H9 (cell line): ENCODE results near the gene RIMS1. TPM values are rescaled to one million over a fixed set of nuclear protein-coding genes. Genes with fewer than 3 reads are reported as not detected.

Experiments
- DNase-seq: peaks from one replicate; pipeline ENCODE4 v3.0.0-alpha.2; 2017
- H2AFZ ChIP-seq: one replicate; pipeline ENCODE4 v1.6.1; 2013; ENCODE audit warnings: mild to moderate bottlenecking, low read length, control low read depth, moderate library complexity
- H2AK5ac ChIP-seq: 2 replicates; pipeline ENCODE4 v1.6.1; 2013; ENCODE audit warnings: low read length, control low read depth, mixed read lengths; ENCODE audit not compliant: insufficient read length
- H2BK120ac ChIP-seq: one replicate; pipeline ENCODE4 v1.6.1; 2013; ENCODE audit warnings: low read depth, mild to moderate bottlenecking, low read length, control low read depth, inconsistent platforms; ENCODE audit not compliant: poor library complexity, severe bottlenecking
- H2BK12ac ChIP-seq: 2 replicates; pipeline ENCODE4 v1.6.1; 2013; ENCODE audit warnings: low read length, control low read depth, mixed read lengths, low read depth; ENCODE audit not compliant: insufficient read length
- H2BK15ac ChIP-seq: 2 replicates; pipeline ENCODE4 v1.6.1; 2013; ENCODE audit warnings: low read depth, low read length, control low read depth
- H2BK20ac ChIP-seq: one replicate; pipeline ENCODE4 v1.6.1; 2013; ENCODE audit warnings: low read depth, mild to moderate bottlenecking, low read length, control low read depth, inconsistent platforms; ENCODE audit not compliant: poor library complexity, severe bottlenecking
- H2BK5ac ChIP-seq: 2 replicates; pipeline ENCODE4 v1.6.1; 2013; ENCODE audit warnings: low read length, control low read depth, mixed read lengths; ENCODE audit not compliant: insufficient read length
- H3K14ac ChIP-seq: 2 replicates; pipeline ENCODE4 v1.6.1; 2013; ENCODE audit warnings: low read length, control low read depth; ENCODE audit not compliant: insufficient read depth
- H3K18ac ChIP-seq: 2 replicates; pipeline ENCODE4 v1.6.1; 2013; ENCODE audit warnings: low read depth, mild to moderate bottlenecking, mixed read lengths, low read length, control low read depth; ENCODE audit not compliant: insufficient read length
- H3K23ac ChIP-seq: 2 replicates; pipeline ENCODE4 v1.6.1; 2013; ENCODE audit warnings: low read length, control low read depth, mixed read lengths, low read depth; ENCODE audit not compliant: insufficient read length
- H3K23me2 ChIP-seq: 2 replicates; pipeline ENCODE4 v1.6.1; 2013; ENCODE audit warnings: low read depth, mild to moderate bottlenecking, mixed read lengths, low read length, control low read depth; ENCODE audit not compliant: insufficient read length, poor library complexity, severe bottlenecking
- H3K27ac ChIP-seq: 2 replicates; pipeline ENCODE4 v1.5.1; 2013; ENCODE audit warnings: low read length, control low read depth, mixed read lengths, low read depth; ENCODE audit not compliant: insufficient read length
- H3K27me3 ChIP-seq: 2 replicates; pipeline ENCODE4 v1.6.1; 2013; ENCODE audit warnings: low read length, control low read depth, inconsistent platforms; ENCODE audit not compliant: insufficient read depth
- H3K4ac ChIP-seq: 2 replicates; pipeline ENCODE4 v1.6.1; 2013; ENCODE audit warnings: low read depth, mild to moderate bottlenecking, control low read depth, inconsistent platforms, low read length, moderate library complexity
- H3K4me1 ChIP-seq: 2 replicates; pipeline ENCODE4 v1.6.1; 2013; ENCODE audit warnings: low read length, control low read depth, inconsistent platforms; ENCODE audit not compliant: insufficient read depth
- H3K4me2 ChIP-seq: 2 replicates; pipeline ENCODE4 v1.6.1; 2013; ENCODE audit warnings: low read length, control low read depth, mixed read lengths; ENCODE audit not compliant: insufficient read length, insufficient read depth
- H3K56ac ChIP-seq: 2 replicates; pipeline ENCODE4 v1.6.1; 2013; ENCODE audit warnings: low read depth, mild to moderate bottlenecking, mixed read lengths, low read length, control low read depth; ENCODE audit not compliant: insufficient read length
- H3K79me1 ChIP-seq: 2 replicates; pipeline ENCODE4 v1.6.1; 2013; ENCODE audit warnings: low read depth, mild to moderate bottlenecking, moderate library complexity, low read length, control low read depth, inconsistent platforms; ENCODE audit not compliant: insufficient read depth, poor library complexity, severe bottlenecking
- H3K79me2 ChIP-seq: 2 replicates; pipeline ENCODE4 v1.6.1; 2013; ENCODE audit warnings: low read length, control low read depth, inconsistent platforms; ENCODE audit not compliant: insufficient read depth
- H3K9ac ChIP-seq: 2 replicates; pipeline ENCODE4 v1.6.1; 2013; ENCODE audit warnings: low read length, control low read depth, mixed read lengths; ENCODE audit not compliant: insufficient read length; ENCODE audit errors: extremely low read depth
- H3K9me3 ChIP-seq: one replicate; pipeline ENCODE4 v1.6.1; 2013; ENCODE audit warnings: low read depth, low read length, inconsistent platforms; ENCODE audit not compliant: control insufficient read depth
- H3T11ph ChIP-seq: one replicate; pipeline ENCODE4 v1.6.1; 2013; ENCODE audit warnings: mild to moderate bottlenecking, low read length, control low read depth, inconsistent platforms
- H4K20me1 ChIP-seq: one replicate; pipeline ENCODE4 v1.6.1; 2013; ENCODE audit not compliant: control insufficient read depth, insufficient read length, insufficient read depth
- H4K5ac ChIP-seq: 2 replicates; pipeline ENCODE4 v1.6.1; 2013; ENCODE audit warnings: low read depth, mild to moderate bottlenecking, mixed read lengths, low read length, control low read depth; ENCODE audit not compliant: insufficient read length
- H4K8ac ChIP-seq: replicated peaks from 2 replicates; pipeline ENCODE4 v1.6.1; 2013; ENCODE audit warnings: low read length, control low read depth, mixed read lengths, low read depth; ENCODE audit not compliant: insufficient read length
- H4K91ac ChIP-seq: 2 replicates; pipeline ENCODE4 v1.6.1; 2013; ENCODE audit warnings: low read depth, mild to moderate bottlenecking, moderate library complexity, mixed read lengths, low read length, control low read depth; ENCODE audit not compliant: insufficient read length
- H3K27ac Mint-ChIP-seq, 3 experiments: 2 replicates in 2 of 3; 3 replicates in 1 of 3; pipeline ENCODE4 v1.8.0; 2020 to 2021; ENCODE audit warnings: mixed read lengths in 3 of 3, mild to moderate bottlenecking in 1 of 3, moderate library complexity in 1 of 3
- H3K27me3 Mint-ChIP-seq: 2 replicates; pipeline ENCODE4 v1.8.0; 2021; ENCODE audit warnings: low read depth, mild to moderate bottlenecking, moderate library complexity, mixed read lengths
- H3K36me3 Mint-ChIP-seq, 3 experiments: 2 replicates in 2 of 3; 3 replicates in 1 of 3; pipeline ENCODE4 v1.8.0; 2020 to 2021; ENCODE audit warnings: low read depth in 3 of 3, mixed read lengths in 3 of 3; ENCODE audit not compliant: insufficient read depth in 1 of 3
- H3K4me1 Mint-ChIP-seq, 2 experiments: 2 replicates each; pipeline ENCODE4 v1.8.0; 2020; ENCODE audit warnings: mixed read lengths in 2 of 2
- H3K4me3 Mint-ChIP-seq, 2 experiments: 2 replicates in 1 of 2; 3 replicates in 1 of 2; pipeline ENCODE4 v1.8.0; 2020 to 2021; ENCODE audit warnings: mild to moderate bottlenecking in 2 of 2, mixed read lengths in 2 of 2, moderate library complexity in 1 of 2
- H3K9me3 Mint-ChIP-seq, 2 experiments: 2 replicates in 1 of 2; 3 replicates in 1 of 2; pipeline ENCODE4 v1.8.0; 2020; ENCODE audit warnings: mild to moderate bottlenecking in 2 of 2, mixed read lengths in 2 of 2, moderate library complexity in 1 of 2
- CTCF ChIP-seq: fragments of 200-600 bp; sonication (generic); conservative IDR thresholded peaks from 3 replicates; pipeline ENCODE4 v1.8.0; 2021; ENCODE audit warnings: antibody characterized with exemption, mild to moderate bottlenecking
- WGBS: extraction: QIAGEN DNeasy Blood & Tissue Kit; methylation state at CpG from one replicate; pipeline ENCODE4 v1.1.7; 2013; ENCODE audit warnings: missing lambda C conversion rate, low lambda C conversion rate, mixed read lengths; ENCODE audit not compliant: insufficient read length; ENCODE audit errors: extremely low coverage; 5-methylcytosine and 5-hydroxymethylcytosine counted together
- total RNA-seq: library from RNA; stranded (reverse); gene quantifications from 2 replicates; pipeline ENCODE4 v1.2.1, GENCODE V29; 2021

RIMS1 gene
- total RNA-seq, 1 experiment from 2014 or later = 0.83 TPM

GRCh38 chr6:72440611-72441010 lies 554.3 kb downstream of the RIMS1 start:
- no peak overlapping the region for H2BK20ac ChIP-seq
- H4K20me1 ChIP-seq = no peaks in the 10 kb centered on the region
- no peak overlapping the region for H2BK5ac ChIP-seq
- DNase-seq = no peak
- 0 out of 7 replicates have a peak, but pooled peaks cover 0 to 2% (median 0%) of the 10 kb centered on the region in 3 experiments for H3K36me3 Mint-ChIP-seq
- H3K9me3 Mint-ChIP-seq = no peaks in the 10 kb centered on the region
- H3K4ac ChIP-seq = no peak overlapping the region
- no peak overlapping the region for H3K23ac ChIP-seq
- H2BK120ac ChIP-seq = no peak overlapping the region
- no peak overlapping the region for H2BK15ac ChIP-seq
- H2AFZ ChIP-seq = no peak overlapping the region
- H3K4me2 ChIP-seq = no peak overlapping the region
- H2AK5ac ChIP-seq = no peak overlapping the region
- H3K14ac ChIP-seq = no peak overlapping the region
- H3K27ac ChIP-seq = no peak overlapping the region
- H3K4me1 Mint-ChIP-seq = peaks cover 17% of the 10 kb centered on the region in 2 experiments
- H4K5ac ChIP-seq = no peak overlapping the region
- no peaks in the 10 kb centered on the region for H3K27me3 ChIP-seq
- peaks cover 5% of the 10 kb centered on the region; the same call in 1 of the 2 replicates for H3K4me1 ChIP-seq
- H3K18ac ChIP-seq = no peak overlapping the region
- no peak overlapping the region for H3K56ac ChIP-seq
- H2BK12ac ChIP-seq = no peak overlapping the region
- H3K4me3 Mint-ChIP-seq = no peak overlapping the region
- H3K79me1 ChIP-seq = no peaks in the 10 kb centered on the region
- H3T11ph ChIP-seq = no peak overlapping the region
- H3K79me2 ChIP-seq = no peaks in the 10 kb centered on the region
- no CpG with 5 or more reads among the region's 1 CpG for WGBS
- no peak overlapping the region for H4K8ac ChIP-seq
- no peak overlapping the region for H4K91ac ChIP-seq
- H3K27ac Mint-ChIP-seq = no peak overlapping the region
- H3K27me3 Mint-ChIP-seq = no peaks in the 10 kb centered on the region
- no peaks in the 10 kb centered on the region for H3K9me3 ChIP-seq
- TF ChIP-seq CTCF = no peak
- no peak overlapping the region for H3K9ac ChIP-seq
- no peaks in the 10 kb centered on the region for H3K23me2 ChIP-seq
